GM18505 (cell line): ENCODE data around the gene MFRP.

Experiments used
- ATAC-seq: cut with Tn5 transposase; IDR thresholded peaks from one replicate; pipeline ENCODE4 v1.9.1; 2021; ENCODE audit not compliant: unreplicated experiment
- POLR2A ChIP-seq: IDR thresholded peaks from 4 replicates; pipeline ENCODE4 v1.6.1; 2011; ENCODE audit warnings: borderline replicate concordance; ENCODE audit not compliant: insufficient read depth, insufficient read length; ENCODE audit errors: extremely low read depth

Gene MFRP

DNA sequence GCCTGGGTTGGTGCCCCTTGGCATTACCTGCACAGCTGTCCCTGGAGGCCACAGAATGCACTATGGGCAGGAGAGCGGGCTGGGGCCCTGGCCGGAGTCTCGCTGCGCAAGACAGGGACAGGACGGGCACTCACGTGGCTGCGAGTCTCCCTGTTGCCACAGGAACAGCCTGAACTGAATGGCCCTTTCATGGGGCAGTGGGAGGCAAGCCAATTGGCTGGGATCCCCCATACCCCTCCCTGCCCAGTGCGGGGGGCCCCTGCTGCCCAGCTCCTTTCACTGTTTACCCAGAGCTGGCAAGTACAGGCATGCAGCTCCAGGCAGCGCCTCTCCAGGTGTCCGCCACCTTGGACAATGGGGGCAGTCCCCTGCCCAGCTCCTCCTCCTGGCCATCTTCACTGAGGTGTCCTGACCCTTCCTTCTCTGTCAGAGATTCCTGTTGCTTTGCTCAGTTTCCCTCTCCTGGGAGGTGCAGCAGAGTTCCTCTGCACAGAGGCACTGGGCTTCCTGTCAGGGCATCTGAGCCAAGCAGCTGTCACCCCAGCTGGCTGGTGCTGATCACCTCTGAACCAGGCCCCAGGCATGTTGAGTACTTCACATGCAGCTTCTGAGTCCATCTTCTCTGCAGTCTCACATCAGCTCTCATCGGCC lies 29.8 kb upstream of the MFRP start:
- TF ChIP-seq POLR2A, result no peak
- ATAC-seq, result no peak

DNA sequence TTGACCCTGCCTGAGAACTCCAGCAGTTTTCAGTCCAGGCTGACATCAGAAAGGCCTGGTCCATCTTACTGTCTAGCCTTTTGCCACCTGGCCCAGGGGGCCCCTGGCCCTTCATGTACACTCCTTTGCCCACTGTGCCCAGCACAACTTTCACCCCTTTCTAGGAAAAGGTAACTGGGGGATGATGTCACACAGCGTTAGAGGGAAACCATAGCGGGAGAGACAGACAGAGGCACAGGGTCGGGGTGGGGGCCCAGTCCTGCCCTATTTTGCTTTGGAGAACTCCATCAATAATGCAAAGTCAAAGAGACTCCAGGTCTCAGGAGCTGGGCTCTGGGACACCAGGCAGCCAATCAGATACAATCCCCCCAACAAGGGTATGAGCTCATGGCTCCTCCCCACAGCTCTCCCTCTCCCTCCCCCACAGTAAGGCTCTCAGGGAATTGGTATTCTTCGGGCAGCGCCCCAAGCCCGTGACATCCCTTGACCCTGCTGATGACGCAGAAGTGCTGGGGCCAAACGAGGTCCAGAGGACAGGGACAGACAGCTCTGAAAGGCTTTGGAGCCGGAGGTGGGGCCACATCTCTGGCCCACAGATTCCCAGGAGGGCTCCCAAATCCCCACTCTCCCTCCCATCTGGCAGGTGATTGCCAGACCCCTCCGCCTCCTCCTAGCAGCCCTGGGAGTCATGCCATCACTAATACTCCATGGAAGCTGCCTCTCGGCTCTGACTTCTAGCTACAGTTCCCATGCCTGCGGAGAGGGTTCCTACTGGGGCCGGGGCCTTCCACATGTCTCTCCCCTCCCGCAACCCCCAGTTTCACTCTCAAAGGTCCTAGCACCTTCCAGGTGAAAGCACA lies 29.1 kb upstream of the MFRP start:
- no peak for ATAC-seq
- TF ChIP-seq POLR2A, result no peak

DNA sequence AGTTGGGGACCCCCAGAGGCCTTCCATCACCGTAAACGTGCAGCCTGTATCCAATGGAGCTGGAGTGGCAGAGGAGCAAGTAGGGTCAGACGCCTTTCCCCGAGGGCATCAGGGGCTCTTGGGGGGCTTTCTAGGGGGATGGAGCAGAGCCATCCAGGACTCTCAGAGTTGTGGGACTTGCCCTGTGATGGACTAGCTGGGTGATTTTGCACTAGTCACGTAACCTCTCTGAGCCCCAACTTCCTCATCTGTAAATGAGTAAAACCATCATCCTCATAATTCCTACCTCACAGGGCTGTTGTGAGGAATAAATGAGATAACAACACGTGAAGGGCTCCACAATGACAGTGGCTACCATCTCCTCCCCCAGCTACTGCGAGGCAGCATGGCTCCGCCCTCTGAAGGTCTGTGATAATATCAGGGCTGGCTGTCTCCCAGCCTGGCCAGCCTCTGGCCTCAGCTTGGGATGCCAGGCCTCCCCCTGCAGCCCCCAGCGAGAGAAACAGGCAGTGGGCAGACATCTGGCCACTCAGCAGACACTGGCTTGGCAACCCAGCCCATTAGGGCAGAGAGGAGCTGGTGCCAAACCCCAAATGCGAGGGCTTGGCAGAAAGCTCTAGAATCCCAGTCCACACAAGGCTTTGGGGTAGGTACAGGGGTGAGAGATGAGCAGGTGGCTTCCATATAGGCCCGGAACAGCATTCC lies 28.3 kb upstream of the MFRP start:
- no peak for ATAC-seq
- no peak for TF ChIP-seq POLR2A

DNA sequence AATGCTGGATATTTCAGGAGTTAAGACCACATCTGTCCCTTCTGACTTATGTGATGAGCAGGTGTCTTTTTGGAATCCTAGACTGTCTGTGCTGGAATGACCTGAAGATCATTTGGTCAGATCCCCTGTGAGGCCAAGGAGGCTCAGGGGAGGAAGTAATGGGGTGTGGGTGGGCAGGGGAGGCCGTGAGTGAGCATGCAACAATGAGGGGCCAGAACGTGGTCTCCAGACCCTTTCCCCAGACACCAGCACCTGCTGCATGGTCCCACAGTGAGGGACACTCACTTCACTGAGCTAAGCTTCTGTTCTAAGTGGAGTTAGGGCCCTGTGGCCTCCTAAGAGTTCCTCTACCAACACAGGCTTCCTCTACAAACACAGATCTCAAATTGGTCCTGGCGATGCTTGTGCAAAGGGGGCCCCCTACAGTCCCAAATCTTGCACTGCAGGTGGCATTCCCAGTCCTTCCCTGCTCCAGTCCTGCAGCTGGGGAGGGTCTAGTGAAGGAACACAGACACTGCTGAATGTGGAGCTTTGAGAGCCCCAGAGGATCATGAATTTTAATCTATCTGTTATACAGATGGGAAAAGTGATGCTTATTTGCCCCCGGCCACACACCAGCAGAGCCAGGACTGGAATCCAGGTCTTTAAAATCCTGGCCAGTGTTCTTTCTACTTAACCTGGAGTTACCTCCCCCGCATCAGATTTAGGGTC lies 27.6 kb upstream of the MFRP start:
- no peak for ATAC-seq
- TF ChIP-seq POLR2A, result no peak

DNA sequence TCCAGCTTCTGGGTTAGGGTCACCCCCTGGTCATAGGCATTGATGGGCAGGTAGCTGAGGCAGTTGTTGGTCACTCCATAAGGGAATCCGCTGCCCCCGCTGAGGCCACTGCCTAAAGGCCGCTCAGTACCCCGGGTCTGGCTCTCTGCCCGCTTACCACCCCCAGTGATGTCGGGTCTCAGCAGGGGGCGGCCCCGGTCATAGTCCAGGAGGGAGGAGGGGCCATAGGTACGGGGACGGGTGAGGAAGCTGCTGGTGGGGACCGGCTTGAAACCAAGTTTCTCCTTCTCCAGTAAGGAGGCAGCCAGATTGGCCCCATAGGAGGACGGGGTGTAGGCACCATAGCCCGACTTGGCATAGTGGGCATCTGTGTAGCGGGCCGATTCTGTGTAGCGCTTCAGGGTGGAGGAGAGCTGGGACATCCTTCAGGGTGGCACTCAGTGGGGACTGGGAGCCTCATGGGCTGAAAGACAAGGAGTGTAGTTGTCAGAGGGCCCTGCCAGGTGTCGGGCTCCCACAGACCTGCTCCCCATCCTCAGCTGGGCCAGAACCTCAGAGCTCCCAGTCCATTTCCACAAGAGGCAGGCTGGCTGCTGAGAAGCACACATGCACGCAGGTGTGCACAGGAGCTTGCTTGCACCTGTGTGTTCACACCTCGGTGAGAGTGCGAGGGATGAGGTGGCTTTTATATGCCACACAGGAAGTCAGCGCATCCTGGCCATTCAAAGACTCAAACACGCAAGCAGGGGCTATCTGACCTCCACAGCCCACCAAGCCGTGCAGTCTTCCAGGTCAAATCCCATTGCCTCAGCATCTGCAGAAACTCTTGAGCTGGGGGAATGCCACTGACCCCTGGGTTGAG lies 26.8 kb upstream of the MFRP start:
- TF ChIP-seq POLR2A, result no peak
- ATAC-seq, result no peak

DNA sequence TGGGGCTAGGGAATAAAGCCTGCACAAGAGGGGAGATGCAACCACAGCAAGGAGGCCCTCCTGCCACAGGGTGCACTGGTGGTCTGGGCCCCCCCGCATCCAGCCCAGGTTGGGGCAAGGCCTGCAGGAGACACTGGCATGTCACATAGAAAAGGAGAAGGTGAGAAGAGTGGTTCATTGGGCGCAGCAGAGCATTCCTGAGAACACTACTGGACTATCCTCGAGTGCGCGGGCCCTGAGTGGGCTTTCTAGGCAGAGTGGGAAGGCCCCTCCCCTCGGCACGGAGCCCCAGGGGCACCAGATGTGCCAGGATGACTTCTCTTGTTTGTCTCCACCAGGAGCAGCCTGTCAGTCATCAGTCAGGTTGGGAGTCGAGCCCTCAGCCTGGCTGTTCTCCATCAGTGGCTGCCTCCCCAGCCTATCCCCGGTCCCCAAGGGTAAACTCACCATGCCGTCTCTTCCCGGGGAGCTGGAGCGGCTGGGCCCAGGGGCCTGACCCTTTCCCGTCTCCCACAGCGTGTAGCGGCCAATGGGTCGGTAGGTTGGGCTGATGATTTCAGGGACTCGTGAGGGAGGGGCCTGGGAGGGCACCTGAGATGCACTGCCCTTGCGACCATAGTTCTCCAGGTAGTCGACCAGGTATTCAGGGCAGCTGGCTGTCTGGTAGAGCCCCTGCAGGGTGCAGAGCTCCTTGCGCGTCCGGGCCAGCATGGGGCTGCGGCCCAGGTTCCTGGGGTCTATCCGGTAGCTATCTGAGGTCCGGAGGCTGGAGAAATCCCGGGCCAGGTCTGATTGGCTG lies 26.0 kb upstream of the MFRP start:
- TF ChIP-seq POLR2A, result no peak
- no peak for ATAC-seq

DNA sequence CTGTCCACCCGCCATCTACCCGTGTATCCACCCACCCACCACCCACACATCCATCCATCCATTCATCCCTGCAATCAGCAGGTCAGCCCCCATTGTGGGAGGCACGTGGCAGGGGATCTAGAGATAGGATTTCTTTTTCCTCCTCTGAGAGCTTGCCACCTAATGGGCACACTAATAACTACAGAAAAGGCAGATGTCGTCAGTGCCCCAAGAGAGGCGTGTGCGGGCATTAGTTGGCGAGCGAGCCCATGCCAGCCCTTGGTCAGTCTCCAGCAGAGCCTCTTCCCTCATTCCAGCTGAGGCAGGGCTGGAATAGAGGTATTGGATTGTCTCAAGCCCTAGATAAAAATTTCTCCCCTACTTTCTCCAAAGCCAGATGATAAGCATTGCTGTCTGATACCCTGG lies 25.3 kb upstream of the MFRP start:
- TF ChIP-seq POLR2A, result no peak
- ATAC-seq, result no peak

DNA sequence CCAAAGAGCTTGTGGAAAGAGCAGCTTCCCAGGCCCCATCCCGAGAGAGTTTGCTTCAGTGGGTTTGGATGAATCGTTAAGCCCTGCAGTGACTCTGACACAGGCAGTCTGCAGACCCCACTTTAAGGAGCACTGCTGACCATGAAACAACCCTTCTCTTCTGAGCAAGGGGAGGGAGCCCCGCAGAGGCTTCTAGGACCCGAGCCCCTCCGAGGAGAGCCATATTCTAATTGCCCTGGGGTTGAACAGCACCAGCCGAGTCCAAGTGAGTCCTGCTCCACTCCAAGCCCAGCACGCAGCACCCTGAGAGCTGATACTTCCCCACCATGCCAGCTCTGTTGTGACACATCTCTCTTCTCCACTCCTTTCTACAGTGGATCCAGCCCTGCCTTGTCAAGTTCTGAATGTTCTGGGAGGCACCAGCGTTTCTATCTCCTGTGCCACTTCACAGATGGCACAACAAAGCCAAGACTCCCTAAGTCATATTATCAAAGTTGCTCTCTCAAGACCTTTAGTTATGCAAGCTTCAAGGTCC lies 24.6 kb upstream of the MFRP start:
- ATAC-seq, result no peak
- no peak for TF ChIP-seq POLR2A

DNA sequence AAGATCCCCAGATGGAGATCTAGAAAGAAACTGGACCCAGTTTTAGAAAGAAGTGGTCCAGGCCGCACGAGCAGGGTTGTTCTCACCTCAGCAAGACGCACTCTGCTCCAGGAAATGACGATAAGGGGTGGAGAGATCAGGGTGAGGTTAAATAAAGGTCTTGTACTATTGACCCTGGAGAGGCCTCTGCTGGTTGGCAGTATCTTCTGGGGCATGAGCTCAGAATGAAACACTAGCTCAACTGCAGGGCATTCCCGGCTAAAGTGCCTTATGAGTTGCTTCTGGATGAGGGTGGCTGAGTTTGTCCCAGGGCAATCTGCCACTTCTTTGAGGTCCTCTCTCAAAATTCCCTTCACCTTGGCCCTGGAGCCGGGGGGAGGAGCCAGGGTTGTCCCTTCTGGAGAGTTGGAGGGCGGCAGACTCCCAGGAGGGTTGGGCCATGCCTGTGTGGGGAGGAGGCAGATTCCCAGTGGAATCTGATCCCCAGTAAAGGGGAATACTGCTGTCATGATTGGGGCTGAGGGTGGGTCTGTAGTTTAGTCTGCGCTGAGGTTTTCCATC lies 24.1 kb upstream of the MFRP start:
- no peak for ATAC-seq
- no peak for TF ChIP-seq POLR2A

DNA sequence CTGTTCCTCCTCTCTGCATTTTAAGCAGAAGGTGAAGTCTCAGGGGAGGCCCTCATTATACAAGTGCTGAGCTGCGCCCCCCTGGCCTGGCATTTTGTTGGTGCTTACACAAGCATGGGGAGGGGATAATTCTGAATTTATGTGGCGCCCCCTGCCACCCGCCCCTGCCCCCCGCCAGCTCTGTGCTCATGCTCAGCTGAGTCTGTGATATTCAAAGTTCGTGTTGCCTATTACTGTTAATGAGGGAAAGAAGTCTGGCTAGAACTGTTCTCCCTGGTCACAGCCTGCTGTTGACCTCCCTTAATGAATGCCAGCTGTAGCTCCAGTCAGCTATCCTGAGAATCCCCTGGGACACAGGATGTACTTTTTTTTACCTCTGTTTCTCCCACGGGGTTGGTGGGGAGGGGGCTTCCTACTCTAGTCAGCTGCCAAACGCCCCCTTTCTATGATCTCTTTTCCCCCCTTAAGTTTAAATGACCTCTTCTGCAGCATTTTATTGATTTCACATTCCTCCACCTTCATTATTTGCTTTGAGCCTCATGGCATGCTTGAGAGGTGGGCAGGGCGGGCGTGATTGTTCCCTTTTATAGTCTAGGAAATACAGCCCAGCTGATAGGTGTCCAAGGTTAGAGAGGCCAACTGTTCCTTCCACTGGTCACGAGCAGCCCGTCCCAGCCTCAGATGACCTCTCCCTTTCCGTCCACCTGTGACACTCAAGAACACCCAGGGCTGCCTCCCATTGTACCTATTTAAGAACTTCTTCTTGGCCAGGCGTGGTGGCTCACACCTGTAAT lies 22.8 kb upstream of the MFRP start:
- TF ChIP-seq POLR2A, result no peak
- ATAC-seq, result no peak
